Stimulated activated CD4-positive, alpha-beta T cell treated with anti-CD3 and anti-CD28 coated beads, Interleukin-1b, Interleukin-23, amount 100 ng/mL, for 48 hours (primary cell): Measurements from ENCODE around the gene CTIF.

ENCODE experiments used
- DNase-seq: peaks from one replicate; pipeline ENCODE4 v3.0.0-alpha.2; 2020

The CTIF gene

GRCh38 chr18:48828194-48828545, 289.3 kb downstream of the CTIF start:
- no peak for DNase-seq

DNA sequence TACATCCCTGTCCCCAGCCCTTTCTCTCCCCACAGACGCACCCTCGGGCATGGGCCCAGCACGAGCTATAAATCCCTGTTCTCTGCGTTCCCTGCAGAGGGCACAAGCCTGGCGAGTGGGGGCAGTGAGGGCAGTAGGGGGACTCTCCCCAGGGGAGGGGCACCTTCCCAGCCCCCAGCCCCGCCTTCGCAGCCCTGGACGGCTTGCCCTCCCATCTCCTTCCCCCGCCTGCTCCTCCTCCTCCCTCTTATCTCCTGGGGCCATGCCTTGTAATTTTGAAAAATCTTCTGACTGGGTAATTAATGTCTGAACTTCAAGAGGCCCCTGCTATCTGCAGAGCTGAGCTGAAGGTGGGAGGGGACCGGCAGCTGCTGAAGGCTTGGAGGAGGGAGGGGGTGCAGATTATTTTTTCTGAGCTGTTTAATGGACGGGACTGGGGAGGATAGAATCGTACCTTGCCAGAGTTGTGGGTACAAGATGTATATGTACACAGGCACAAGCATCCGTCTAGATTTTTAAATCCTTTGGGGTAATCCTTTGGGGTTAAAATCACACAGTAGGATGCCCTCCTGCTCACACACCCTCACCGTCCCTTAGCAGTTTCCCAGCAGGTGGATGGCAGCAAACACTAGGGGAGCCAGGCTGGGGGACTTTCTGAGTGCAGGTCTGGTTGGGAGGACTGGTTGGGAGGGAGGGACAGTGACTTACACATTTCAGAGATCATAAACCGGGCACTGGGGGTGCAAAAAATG, 290.0 kb downstream of the CTIF start:
- no peak for DNase-seq

DNA sequence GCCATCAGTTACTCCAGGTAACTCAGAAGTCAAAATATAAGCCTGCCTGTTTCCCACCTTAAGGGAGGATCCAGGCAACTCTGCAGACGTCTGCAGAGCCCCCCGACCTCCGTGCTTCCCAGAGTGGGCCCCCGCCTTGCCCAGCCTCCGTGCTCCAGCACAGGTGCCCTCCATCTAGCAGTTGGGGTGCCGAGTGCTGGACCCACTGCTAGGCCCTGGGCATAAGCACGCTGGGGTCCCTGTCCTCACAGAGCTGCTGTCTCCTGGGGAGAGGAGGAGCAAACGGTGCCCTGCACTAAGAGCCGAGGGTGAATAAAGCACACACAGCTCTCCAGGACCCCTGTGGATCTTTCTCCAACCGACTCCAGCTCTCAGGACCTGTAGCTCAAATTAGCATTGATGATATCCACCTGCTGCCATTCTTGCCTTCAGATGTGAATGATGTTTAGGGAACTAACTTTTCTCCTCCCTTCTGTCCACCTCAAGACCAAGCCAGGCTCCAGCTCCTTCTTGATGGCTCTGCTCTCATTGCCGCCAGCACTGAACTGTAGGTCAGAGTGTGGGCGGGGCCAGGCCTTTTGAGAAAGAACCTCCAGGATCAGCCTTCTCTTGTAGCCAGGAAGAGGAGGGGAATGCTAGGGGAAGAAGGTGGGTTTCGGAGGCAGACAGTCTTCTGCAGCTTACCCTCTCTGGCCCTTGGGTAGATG, 290.8 kb downstream of the CTIF start:
- DNase-seq = no peak

DNA sequence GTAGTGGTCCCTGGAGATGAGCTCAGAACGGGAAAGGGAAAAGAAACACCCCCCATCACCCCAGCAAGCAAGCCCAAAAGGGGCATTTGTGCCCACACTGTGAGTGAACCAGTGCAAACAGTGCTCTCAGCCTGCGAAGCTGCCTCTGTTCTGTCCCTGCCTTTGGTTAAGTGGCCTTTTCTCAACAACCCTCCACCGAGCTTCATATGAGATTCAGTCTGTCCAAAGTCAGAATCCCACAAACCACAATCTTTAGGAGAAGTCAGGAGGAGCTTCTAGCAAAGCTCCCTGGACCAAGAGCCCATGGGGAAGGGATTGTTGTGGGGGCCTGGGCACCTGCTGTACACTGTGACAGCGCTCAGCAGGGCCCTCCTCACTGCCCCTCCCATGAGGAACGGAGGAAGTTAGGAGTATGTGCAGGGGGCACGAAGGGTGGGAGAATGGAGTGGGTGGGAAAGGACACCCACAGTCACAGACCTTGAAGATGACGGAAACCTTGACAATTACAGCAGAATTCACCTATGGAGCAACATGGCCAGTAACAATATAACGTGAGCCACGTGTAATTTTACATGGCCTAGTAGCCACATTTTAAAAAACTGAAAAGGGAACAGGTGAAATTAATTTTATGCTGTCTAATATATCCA, 292.4 kb downstream of the CTIF start:
- no peak for DNase-seq

GRCh38 chr18:48831802-48832201, 293.0 kb downstream of the CTIF start:
- DNase-seq = no peak

GRCh38 chr18:48832938-48833700, 294.3 kb downstream of the CTIF start:
- no peak for DNase-seq

GRCh38 chr18:48833701-48834412, 295.0 kb downstream of the CTIF start:
- peak; percentile 72 for DNase-seq

- DNase-seq = peak; percentile 82
These were observed 295.7 kb downstream of the CTIF start for GRCh38 chr18:48834413-48835031.

DNA sequence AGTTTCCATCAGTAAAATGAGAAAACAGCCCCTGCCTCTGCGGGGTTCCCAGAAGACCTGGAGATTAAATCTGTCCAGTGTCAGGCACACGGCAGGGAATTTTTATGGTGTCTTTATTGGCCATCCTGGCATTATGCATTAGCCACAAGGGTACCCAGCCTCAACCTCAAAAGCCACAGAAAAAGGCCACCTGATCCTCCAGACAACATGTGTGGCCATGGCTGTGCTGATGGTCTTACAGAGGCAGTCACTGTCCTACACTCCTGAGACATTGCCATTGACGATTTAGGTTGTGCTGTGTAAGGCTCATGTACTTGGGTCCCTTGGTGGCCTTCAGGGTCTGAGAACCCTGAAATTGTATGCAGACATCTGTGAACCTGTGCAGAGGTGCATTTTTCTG, 296.3 kb downstream of the CTIF start:
- DNase-seq = no peak

DNA sequence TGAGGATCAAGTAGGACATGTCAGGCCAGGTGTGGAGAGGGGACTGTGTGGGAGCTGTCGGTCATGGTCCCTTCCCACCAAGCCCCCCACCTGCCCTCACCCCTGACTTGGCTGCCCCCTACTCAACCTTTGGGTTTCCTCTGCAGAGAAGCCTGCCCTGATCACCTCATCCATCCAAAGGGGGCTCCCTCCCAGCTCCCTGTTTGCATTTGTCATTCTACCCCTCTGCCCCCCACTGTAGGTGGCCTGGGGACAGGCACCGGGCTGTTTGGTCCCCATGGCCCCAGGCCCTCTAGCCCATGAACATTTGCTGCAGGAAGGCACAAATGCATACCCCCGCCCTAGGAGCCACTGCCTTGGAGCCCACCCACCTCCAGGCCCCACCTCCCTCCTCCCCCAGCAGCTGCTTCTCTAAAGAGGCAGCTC, 296.9 kb downstream of the CTIF start:
- DNase-seq = no peak

DNA sequence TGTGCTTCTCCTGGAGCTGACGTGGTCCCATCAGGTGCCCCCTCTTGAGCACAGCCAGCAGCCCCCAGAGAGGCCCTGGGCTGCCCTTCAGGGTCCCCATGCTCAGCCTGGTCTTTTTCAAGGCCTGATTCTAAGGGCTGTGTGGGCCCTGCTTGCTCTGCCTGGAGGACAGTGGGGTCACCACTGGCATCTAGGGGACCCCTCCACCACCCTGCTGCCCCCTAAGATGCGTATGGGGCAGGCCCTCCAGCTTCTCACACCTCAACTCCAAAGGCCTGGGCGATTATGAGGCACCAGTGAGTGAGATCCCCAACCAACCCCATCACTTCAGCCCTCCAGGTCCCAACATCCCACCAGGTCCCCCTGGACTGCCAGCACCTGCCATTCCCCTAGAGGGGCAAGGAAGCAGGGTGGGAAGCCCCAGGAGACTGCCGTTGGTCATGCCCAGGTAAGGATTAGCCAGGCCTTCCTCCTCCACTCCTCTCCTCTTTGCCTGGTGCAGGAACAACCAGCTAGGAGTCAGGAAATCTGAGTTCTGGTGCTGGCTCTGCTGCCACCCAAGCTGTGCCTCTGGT, 297.5 kb downstream of the CTIF start:
- DNase-seq = no peak

GRCh38 chr18:48836806-48837615, 298.2 kb downstream of the CTIF start:
- DNase-seq = no peak

GRCh38 chr18:48837676-48838075, 298.8 kb downstream of the CTIF start:
- DNase-seq = no peak

- no peak for DNase-seq
These were observed 299.4 kb downstream of the CTIF start for GRCh38 chr18:48838166-48838775.

- DNase-seq = peak; percentile 18
These were observed 300.3 kb downstream of the CTIF start for GRCh38 chr18:48838921-48839818.

DNA sequence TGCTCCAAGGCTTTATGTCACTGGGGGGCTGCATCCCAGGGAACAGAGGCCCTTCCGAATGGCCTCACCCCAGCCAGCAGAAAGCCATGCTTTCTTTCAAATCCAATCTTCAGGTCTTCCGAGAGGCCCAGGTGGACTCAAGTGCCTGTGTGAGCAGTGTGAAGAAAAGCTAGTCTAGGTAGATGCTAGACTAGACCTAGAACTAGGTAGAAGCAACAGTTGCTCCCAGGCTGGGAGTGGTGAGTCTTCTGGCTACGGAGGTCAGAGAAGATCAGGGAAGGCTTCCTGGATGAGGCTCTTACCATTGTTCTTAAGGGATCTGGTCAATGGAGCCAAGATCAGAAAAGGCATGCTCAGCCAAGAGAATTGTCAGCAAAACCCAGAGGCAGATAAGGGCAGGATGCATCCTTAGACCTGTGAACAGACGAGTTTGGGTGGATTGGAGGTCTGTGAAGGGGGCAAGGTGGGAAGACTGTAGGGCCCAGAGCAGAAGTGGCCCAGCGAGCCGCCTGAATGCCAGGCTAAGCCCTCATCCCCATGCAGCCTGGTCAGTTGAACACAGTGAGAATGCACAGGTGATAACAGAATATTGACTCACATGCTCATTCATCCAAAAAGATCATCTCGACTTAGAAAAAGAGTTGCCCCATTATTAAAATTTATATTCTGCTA, 301.1 kb downstream of the CTIF start:
- no peak for DNase-seq

DNA sequence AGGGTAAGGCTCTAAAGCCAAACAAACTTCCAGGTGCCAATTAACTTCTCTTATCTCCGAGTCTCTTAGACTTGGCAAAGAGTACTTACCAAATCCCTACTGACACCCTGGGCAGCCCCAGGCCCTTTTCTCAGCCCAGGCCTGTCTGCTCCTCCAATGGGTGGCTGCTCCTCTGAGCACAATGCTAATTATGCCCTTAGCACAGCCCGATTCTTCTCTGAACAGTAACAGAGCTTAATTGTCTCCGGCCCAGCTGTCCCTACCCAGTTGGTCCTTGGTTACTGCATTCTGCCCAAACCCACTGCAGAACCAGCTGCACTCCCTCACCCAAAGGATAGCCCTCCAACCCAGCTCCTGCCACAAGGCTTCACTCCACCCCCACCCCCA, 301.7 kb downstream of the CTIF start:
- DNase-seq = no peak

DNA sequence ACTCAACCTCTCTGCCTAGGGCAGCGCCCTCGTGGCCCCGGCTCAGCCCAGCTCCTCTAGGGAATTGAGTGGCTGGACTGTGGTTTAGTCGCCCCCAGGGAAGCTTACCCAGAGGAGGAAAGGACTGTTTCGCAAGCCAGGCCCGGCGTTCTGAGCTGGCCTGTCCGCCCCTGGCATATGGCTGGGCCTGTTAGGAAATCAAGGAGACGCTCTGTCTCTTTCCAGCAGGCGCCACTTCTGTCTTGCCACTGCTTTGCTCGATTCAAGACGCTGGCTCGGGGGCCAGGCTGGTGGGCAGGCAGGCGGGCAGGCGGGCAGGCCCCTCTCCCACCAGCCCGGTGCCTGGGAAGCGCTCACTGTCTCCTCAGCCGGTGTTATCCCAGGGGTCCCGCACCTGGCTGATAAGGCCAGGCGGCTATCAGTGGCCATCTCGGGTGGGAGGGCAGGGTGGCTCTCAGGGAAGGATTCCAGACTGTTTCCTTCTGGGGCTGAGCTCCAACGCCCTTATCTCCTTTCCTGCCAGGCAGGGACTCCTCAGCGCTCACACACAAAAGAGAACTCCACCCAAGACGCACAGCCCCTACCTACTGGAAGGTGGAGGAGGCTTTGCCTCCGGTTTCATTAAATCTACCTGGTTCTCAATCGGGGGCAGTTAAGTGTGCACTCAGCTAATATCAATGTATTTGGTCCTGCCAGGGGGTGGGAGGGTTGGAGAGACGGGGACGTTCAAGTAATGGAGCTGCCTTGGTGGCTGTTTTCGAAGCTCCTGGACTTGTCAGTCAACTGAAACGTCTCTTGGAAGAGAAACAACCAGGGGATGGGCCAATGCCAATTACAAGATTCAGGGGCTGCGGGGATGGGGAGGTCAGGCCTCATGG, 302.8 kb downstream of the CTIF start:
- DNase-seq = no peak
